Panc1 (cell line): ENCODE measurements around the gene MAD1L1. TPM values are rescaled to one million over a fixed set of nuclear protein-coding genes. Genes with fewer than 3 reads are reported as not detected.

ENCODE experiments used
- ATAC-seq: fragments of 200-7000 bp; cut with Tn5 transposase; 2 replicates; pipeline ENCODE4 v1.9.1; 2020; ENCODE audit warnings: mild to moderate bottlenecking, moderate library complexity
- BruUV-seq: library from RNA; stranded (reverse); fragments of 400-500 nt; replicated peaks from 2 replicates; lab custom pipeline; 2021; lab: Mats Ljungman, UMichigan
- CTCF ChIA-PET: fragments of 300-600 bp; sonication (Branson Sonifier 250); formaldehyde crosslinking; loops from one replicate; lab custom pipeline; 2022; ENCODE audit warnings: antibody characterized with exemption; lab: Charles Lee
- POLR2A ChIA-PET: fragments of 300-600 bp; sonication (Branson Sonifier 250); formaldehyde crosslinking; loops from one replicate; lab custom pipeline; 2022; ENCODE audit warnings: antibody characterized with exemption; lab: Charles Lee
- DNase-seq: peaks from one replicate; pipeline ENCODE4 v3.0.0-alpha.2; 2010; ENCODE audit warnings: low read depth, low spot score
- H3K27ac ChIP-seq: 2 replicates; pipeline ENCODE4 v1.5.1; 2011; ENCODE audit warnings: mild to moderate bottlenecking, low read length, inconsistent platforms
- H3K27me3 ChIP-seq: fragments of 200-500 bp; sonication (Bioruptor generic); 2 replicates; pipeline ENCODE4 v1.6.0; 2014; ENCODE audit warnings: low read length, inconsistent platforms; ENCODE audit not compliant: control insufficient read depth, insufficient read depth
- H3K36me3 ChIP-seq: fragments of 200-500 bp; sonication (Bioruptor generic); 2 replicates; pipeline ENCODE4 v1.5.1; 2014; ENCODE audit warnings: inconsistent platforms, mild to moderate bottlenecking, low read length, moderate library complexity; ENCODE audit not compliant: control insufficient read depth, insufficient read depth
- H3K4me1 ChIP-seq: 2 replicates; pipeline ENCODE4 v1.5.1; 2011; ENCODE audit warnings: inconsistent platforms, mild to moderate bottlenecking, low read length, moderate library complexity; ENCODE audit not compliant: control insufficient read depth, insufficient read depth
- H3K4me3 ChIP-seq, 2 experiments: 2 replicates each; pipeline ENCODE4 v1.5.1; 2011 to 2012; ENCODE audit warnings: low read depth in 2 of 2, low read length in 2 of 2, mild to moderate bottlenecking in 2 of 2, inconsistent platforms in 1 of 2, moderate library complexity in 1 of 2
- H3K9me3 ChIP-seq: fragments of 200-500 bp; sonication (Bioruptor generic); 2 replicates; pipeline ENCODE4 v1.5.1; 2014; ENCODE audit warnings: low read depth, mild to moderate bottlenecking, inconsistent platforms, low read length, moderate library complexity; ENCODE audit not compliant: control insufficient read depth, insufficient read depth
- CTCF ChIP-seq: fragments of 450-650 bp; IDR thresholded peaks from 2 replicates; pipeline ENCODE4 v1.5.1; 2017; ENCODE audit warnings: mild to moderate bottlenecking
- POLR2AphosphoS5 ChIP-seq: IDR thresholded peaks from 2 replicates; pipeline ENCODE4 v1.6.1; 2012; ENCODE audit warnings: mild to moderate bottlenecking, low read depth, low read length, moderate library complexity
- REST ChIP-seq, 2 experiments: IDR thresholded peaks; 2 replicates each; pipeline ENCODE4 v1.6.1; 2011 to 2012; ENCODE audit warnings: low read depth in 2 of 2, control low read depth in 1 of 2, low read length in 1 of 2, mild to moderate bottlenecking in 1 of 2, moderate library complexity in 1 of 2; ENCODE audit not compliant: insufficient read depth in 1 of 2
- SIN3A ChIP-seq: IDR thresholded peaks from 2 replicates; pipeline ENCODE4 v1.6.1; 2012; ENCODE audit warnings: low read depth, mild to moderate bottlenecking, low read length, moderate library complexity, borderline replicate concordance; ENCODE audit not compliant: insufficient read depth
- TCF7L2 ChIP-seq: IDR thresholded peaks from 2 replicates; pipeline ENCODE4 v1.6.1; 2011; ENCODE audit warnings: mild to moderate bottlenecking, low read depth, low read length, inconsistent platforms
- in situ Hi-C: cut with HindIII; loops from 2 replicates; pipeline ENCODE4 v1.10.0; 2016; ENCODE audit warnings: low sequenced_read_pairs, low pct_unique_long_range_greater_than_20kb
- intact Hi-C: fragments of 100-400 bp; cut with micrococcal nuclease; formaldehyde crosslinking; loops from one replicate; pipeline ENCODE4 v1.10.0; 2022; ENCODE audit not compliant: unreplicated experiment
- total RNA-seq: library from RNA; stranded (reverse); gene quantifications from one replicate; pipeline ENCODE4 v1.2.1, GENCODE V29; 2021; ENCODE audit not compliant: unreplicated experiment

Gene MAD1L1
- total RNA-seq, 1 experiment from 2014 or later, result 70.8 TPM

- no peaks in the 10 kb centered on the region for H3K36me3 ChIP-seq
- no peaks in the 10 kb centered on the region; the same call in 1 of the 2 replicates for H3K27me3 ChIP-seq
- in situ Hi-C loops, result no loop called here
- H3K9me3 ChIP-seq, result no peaks in the 10 kb centered on the region; the same call in 1 of the 2 replicates
- no peak for ATAC-seq
- ChIA-PET POLR2A (interaction anchor here (0.6 kb wide), 1 partner anchor 311 kb away, joined by 8 read pairs; no protein-coding TSS in a partner anchor), CTCF (no interaction called here)
- intact Hi-C loops, result no loop called here
- no peak overlapping the region for H3K4me3 ChIP-seq
- TF ChIP-seq POLR2AphosphoS5 (no peak), CTCF (no peak), REST (IDR thresholded peaks at IDR 0.05; ENCODE audit: insufficient read depth in 1 of 2, low read depth in 2 of 2, low read length in 1 of 2) (no peak), TCF7L2 (no peak), SIN3A (no peak)
- H3K27ac ChIP-seq, result no peak overlapping the region
- H3K4me1 ChIP-seq, result no peaks in the 10 kb centered on the region
- DNase-seq, result no peak
- BruUV-seq, result no TSS peak
Observed at GRCh38 chr7:1781369-1781768, 451.4 kb downstream of the MAD1L1 start.

GRCh38 chr7:1779445-1779844 lies 453.3 kb downstream of the MAD1L1 start:
- H3K4me3 ChIP-seq, result no peak overlapping the region
- DNase-seq, result no peak
- ATAC-seq, result no peak
- POLR2A ChIA-PET, result no interaction called here
- intact Hi-C loops, result no loop called here
- in situ Hi-C loops, result no loop called here
- H3K4me1 ChIP-seq, result no peaks in the 10 kb centered on the region
- TF ChIP-seq REST (IDR thresholded peaks at IDR 0.05; ENCODE audit: insufficient read depth in 1 of 2, low read depth in 2 of 2, low read length in 1 of 2), result no peak
- no peak for TF ChIP-seq TCF7L2
- no peak for TF ChIP-seq POLR2AphosphoS5
- H3K36me3 ChIP-seq, result no peaks in the 10 kb centered on the region
- H3K9me3 ChIP-seq, result no peaks in the 10 kb centered on the region
- BruUV-seq, result no TSS peak
- H3K27me3 ChIP-seq, result peaks cover 6% of the 10 kb centered on the region; the same call in 1 of the 2 replicates
- H3K27ac ChIP-seq, result no peak overlapping the region
- CTCF ChIA-PET, result no interaction called here
